GM12865 (cell line): ENCODE data around the gene ADD3.

ENCODE experiments used
- DNase-seq: peaks from one replicate; pipeline ENCODE4 v3.0.0; 2010; ENCODE audit warnings: low read depth
- H3K4me3 ChIP-seq: 2 replicates; pipeline ENCODE4 v1.5.1; 2011; ENCODE audit warnings: mild to moderate bottlenecking, low read depth, low read length, control low read depth
- TF ChIP-seq, protein P1 (sequence below): IDR thresholded peaks from 2 replicates; pipeline ENCODE4 v1.5.1; 2011; ENCODE audit warnings: low read length, control low read depth, low read depth, inconsistent platforms; ENCODE audit not compliant: insufficient read depth; ENCODE audit errors: missing control alignments

ADD3 gene

DNA sequence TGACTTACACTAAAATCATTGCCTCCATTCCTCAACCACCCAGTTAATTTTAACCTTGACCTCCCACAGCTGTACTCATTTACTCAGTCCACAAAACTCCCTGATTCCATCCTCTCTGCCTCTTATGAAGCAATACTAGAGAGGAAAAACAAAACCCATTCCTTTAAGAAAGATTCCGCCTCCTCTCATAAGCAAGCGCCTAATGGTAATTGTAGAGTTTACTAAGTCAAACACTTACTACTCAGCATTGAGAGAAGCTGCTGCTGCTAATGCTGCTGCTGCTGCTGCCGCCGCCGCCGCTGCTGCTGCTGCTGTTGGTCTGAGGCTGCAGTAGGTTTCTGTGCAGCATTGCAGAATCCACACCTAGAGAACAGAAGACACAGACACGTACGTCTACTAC lies 2.1 kb upstream of the ADD3 start:
- H3K4me3 ChIP-seq: no peak overlapping the region
- TF ChIP-seq, protein P1, sequence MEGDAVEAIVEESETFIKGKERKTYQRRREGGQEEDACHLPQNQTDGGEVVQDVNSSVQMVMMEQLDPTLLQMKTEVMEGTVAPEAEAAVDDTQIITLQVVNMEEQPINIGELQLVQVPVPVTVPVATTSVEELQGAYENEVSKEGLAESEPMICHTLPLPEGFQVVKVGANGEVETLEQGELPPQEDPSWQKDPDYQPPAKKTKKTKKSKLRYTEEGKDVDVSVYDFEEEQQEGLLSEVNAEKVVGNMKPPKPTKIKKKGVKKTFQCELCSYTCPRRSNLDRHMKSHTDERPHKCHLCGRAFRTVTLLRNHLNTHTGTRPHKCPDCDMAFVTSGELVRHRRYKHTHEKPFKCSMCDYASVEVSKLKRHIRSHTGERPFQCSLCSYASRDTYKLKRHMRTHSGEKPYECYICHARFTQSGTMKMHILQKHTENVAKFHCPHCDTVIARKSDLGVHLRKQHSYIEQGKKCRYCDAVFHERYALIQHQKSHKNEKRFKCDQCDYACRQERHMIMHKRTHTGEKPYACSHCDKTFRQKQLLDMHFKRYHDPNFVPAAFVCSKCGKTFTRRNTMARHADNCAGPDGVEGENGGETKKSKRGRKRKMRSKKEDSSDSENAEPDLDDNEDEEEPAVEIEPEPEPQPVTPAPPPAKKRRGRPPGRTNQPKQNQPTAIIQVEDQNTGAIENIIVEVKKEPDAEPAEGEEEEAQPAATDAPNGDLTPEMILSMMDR: no peak
- DNase-seq: no peak

DNA sequence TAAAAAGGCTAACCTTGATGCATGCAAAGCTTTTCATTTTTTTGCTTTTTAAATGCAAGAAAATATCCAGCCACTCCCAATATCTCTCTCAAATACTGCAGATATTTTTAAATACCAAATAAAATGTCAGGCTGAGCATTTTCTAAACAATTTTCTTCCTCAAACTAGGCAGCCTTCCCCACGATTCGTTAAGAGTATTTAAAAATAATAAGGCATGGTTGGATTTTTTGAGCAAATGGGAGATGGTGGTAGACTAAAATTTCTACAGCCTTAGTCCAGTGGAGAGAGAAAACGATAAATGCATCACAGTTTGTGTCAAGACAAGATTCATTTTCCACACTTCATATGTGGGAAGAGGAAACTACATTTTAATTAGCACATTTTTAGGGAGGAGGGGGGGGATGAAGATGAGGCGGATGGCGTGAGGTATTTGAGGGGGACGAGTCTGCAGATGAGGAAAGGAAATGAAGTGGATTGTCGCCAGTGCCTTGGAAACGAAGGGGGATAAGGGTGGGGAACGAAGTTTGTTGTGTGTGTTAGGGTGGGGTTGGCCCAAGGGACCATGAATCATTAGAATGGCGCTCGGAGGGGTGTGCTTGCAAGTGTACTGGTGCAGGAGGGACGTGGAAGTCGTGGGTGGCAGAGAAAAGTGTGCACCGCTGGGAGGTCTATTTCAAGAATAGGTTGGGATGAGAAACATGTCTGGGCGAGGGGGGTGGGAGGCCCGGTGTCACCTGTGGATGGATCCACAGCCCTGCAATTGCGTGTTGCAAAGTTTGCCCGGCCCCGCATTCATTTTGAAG lies 1.2 kb upstream of the ADD3 start:
- no peak for DNase-seq
- peak overlapping the region; percentile 73 for H3K4me3 ChIP-seq
- TF ChIP-seq, protein P1: no peak

DNA sequence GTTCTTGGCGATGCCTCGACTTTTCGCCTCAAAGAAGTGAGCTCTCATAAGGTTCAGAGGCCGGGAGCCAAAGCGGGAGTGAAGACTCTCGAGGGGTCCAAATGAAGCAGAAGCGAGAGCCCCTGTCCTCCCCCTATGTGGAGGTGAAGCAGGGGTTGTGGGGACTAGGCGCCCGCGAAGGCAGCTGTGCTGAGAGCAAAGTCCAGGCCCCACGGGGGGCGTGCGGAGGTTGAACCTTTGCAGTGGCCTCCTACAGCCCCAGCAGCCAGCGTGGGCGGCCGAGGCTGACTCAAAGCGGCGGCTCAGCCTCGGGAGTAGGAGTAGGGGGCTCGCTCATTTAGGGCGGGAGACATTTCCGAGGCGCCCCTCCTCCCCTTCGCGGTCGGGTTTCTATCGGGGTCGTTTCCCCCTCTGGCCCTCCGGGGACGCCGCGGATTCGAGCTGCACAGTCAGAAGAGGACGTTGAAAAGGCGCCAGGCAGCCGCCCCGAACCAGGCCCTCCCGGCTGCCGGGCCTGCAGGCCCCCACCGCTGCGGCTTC lies 553 bp upstream of the ADD3 start:
- TF ChIP-seq, protein P1: no peak
- DNase-seq: no peak

DNA sequence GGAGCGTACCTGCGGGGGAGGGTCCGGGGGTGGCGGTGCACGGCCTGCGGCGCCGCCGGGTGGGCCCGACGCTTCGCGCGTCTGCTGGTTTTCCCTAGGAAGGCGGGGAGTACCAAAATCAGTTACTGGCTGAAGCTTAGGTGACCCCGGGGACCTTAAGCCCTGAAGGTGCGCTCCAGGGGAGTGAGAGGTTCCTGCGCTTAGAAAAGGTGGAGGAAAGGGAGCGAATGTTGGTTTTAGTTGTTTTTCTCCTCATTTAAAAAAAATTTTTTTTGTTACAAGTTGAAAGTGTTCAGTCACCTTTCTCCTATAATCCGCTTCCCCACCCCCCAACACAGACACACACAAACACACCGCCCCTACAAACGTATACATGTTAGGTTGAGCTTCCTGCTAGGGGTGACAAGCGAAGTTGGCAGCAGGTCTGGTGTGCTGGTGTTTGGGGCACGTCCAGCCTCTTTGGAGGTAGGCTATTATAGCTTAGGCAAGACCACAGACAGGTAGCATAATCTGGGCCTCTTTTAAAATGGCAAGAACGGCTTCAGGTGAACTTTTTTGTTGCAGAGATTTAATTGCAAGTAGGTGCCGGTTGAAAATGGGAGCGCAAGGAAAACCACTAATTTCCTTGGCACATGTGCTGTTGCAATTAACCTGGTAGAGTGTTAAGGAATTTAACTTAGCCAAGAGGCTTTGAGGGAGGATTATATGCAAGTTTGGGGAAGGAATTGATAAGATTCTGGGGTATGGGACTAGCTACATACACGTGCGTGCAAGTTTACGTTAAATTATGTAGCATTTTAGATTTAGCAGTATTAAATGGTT lies 945 bp downstream of the ADD3 start:
- DNase-seq: peak; percentile 68
- TF ChIP-seq, protein P1: no peak
- peak overlapping the region; percentile 73 for H3K4me3 ChIP-seq

More for the DNA sequence above, 553 bp upstream of the ADD3 start:
- peak overlapping the region; percentile 73 for H3K4me3 ChIP-seq

DNA sequence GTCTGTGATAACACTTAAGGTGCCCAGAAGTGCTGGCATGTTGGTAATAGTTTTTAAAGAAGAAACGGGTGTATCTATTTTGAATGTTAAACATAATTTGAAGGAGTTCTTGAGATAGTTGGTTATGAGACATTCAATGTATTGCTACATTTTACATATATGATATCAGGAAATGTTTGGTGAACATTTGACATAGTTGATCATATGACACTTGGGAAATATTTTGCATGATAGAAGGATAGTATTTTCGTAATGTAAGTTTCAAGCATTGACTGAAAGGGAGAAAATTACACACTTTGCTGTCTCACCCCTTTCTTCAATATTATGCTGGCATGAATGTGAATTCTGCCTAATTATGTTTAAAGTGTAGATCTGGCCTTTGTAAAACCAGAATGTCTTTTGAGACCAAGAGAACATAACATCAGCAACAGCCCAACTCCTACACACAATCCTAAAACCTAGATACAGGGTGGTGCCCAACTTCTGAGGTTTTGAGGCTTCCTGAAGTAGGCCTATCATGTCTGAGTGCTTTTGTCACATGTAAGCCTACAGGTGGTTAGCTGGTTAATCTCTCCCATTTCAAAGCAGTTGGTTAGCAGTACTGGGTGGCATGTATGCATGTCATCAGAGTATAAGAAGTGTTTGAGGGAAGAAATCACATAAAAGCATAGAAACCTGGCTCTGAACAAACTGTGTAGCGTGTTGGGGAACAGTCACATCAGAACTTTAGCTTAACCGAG lies 2.1 kb downstream of the ADD3 start:
- H3K4me3 ChIP-seq: peak overlapping the region; percentile 73
- TF ChIP-seq, protein P1: no peak

More for the DNA sequence above, 2.1 kb downstream of the ADD3 start:
- peak; percentile 66 for DNase-seq
